ENCODE results near the gene ESYT2.

Gene ESYT2

GRCh38 chr7:158798741-158799140 is 30.6 kb downstream of the ESYT2 start:
- no peak for DNase-seq (ENCODE audit: low spot score)

- DNase-seq (ENCODE audit: low spot score): no peak
Observed at GRCh38 chr7:158796667-158797066, 32.6 kb downstream of the ESYT2 start.

- DNase-seq (ENCODE audit: low spot score): no peak
Observed at GRCh38 chr7:158795272-158795671, 34.0 kb downstream of the ESYT2 start.

GRCh38 chr7:158791107-158791506 is 38.2 kb downstream of the ESYT2 start:
- DNase-seq (ENCODE audit: low spot score): no peak

DNA sequence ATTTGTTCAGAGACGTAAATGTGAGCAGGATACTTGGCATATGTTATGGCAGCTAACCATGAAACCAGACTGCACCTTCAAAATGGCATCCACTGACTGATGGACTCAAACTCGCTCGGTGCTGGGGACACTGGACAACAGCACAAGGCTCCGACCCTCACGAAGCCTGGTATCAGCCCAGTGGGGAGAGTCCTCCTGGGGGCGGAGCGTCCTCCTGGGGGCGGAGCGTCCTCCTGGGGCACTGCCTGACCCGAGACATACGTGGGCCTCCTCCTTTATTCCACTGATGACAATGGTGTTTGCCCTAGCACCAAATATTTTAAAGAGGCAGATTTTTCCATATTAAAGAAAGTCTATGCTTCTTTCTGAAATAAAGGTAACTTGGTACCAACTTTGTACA is 39.5 kb downstream of the ESYT2 start:
- no peak for DNase-seq (ENCODE audit: low spot score)

DNA sequence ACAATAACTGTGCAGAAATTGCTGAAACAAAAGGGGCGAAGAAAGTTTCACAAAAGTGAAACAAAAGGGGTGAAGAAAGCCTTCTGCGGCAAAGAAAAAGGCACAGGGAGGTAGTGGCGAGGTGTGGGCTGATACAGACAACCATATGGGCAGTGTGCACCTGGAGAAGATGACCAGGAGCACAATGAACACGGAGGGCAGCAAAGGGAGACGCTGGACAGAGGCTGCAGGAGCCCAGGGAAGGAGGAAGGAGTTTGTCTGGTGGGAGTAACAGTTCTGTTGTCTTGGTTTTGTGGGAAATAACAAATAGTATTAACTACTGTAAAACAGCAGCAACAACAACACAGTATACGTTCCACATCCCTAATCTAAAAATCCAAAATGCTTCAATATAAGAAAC is 42.4 kb downstream of the ESYT2 start:
- no peak for DNase-seq (ENCODE audit: low spot score)

DNA sequence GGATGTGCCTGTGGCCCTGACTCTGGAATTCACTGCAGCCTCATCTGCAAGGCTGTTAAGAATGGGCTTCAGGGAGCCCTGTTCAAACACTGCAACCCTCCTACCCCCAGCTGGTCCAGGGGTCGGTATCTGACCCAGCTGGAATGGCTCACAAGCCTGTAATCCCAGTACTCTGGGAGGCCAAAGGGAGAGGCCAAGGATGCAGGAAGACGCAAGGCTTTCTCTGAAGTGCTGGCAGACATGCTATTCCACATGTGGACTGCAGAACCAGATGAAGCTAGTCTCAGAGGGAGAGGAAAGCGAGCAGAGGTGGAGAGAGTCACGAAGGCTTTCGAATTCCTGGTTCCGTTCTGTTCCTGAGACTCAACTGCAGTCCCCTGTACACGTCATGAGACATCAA is 45.0 kb downstream of the ESYT2 start:
- DNase-seq (ENCODE audit: low spot score): no peak

DNA sequence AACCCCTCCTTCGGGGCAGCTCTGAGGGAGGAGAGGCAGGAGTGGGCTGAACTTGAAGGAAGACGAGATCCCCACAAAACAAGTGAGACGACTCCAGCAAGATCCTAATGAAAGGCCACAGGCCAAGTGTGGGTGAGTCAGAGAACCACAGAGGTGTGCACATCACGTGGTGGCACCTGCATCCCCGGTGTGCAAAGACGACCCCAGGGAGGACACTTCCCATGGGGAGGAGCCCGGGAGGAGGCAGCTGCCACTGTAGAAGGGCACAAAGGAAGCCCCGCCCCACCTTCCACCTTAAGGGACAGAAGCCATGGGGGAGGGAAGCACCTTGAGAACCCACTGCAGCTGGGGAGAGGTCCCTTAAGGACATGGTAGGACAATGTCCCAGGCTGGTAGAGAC is 45.7 kb downstream of the ESYT2 start:
- DNase-seq (ENCODE audit: low spot score): no peak

GRCh38 chr7:158782761-158783401 is 46.4 kb downstream of the ESYT2 start:
- no peak for DNase-seq (ENCODE audit: low spot score)

DNA sequence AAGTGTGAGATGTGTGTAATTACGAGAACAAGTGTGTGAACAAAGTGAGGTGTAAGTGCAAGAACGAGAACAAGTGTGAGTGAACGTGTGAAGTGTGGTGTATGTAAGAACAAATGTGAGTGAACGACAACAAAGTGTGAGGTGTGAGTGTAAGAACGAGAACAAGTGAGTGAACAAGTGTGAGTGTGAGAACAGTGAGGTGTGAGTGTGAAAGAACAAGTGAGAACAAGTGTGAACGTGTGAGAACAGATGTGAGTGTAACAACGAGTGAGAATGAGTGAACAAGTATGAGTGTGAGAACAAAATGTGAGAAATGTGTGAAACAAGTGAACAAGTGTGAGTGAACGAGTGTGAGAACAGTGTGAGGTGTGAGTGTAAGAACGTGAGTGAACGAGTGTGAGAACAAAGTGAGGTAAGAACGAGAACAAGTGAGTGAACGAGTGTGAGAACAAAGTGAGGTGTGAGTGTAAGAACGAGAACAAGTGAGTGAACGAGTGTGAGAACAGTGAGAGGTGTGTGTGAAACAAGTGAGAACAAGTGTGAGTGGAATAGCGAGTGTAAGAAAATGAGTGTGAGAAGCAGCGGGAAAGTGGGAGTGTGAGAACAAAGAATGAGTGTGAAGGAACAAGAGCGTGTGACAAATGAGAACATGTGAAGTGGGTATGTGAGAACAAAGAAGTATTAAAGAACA is 47.2 kb downstream of the ESYT2 start:
- no peak for DNase-seq (ENCODE audit: low spot score)

GRCh38 chr7:158781217-158781973 is 47.9 kb downstream of the ESYT2 start:
- no peak for DNase-seq (ENCODE audit: low spot score)

DNA sequence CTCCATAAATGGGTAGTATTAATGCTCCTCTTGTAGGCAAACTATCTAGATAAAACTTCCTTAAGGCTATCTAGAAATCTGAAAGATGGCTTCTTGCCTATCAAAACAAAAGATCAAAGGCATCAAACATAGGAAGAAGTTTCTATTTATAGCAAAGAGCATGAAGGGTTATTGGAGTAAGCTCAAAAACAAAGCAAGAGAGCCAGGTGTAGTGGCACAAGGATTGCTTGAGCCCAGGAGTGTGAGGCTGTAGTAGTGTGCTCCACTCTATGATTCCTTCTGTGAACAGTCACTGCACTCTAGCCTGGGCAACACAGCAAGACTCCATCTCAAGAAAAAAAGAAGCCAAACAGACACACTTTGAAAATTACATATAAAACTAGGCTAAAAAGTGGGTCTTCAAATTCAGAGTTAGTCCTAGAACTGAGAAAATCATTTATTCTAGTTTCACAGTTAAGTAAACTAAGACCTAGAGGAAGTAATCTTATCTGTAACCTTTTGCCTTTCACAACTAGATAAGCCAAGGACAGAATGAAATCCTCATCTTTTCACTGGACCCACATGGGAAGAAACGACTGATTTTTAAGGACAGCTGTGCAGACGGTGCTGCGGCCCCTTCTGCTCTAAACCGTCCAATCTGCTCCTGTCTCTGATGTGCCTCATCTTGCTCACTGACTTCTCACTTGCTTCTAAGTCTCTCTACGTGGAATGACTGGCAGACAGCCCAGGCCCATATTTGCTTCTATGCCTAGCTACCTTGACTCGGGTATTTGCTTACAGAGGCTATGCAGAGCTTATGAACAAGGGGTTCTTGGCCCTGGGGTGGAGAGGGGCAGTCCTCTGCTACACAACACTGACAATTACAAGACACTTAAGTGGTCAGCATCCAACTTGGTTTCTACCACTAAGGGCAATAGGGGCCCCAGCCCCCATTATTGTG is 50.0 kb downstream of the ESYT2 start:
- no peak for DNase-seq (ENCODE audit: low spot score)

GRCh38 chr7:158778471-158778870 is 50.8 kb downstream of the ESYT2 start:
- DNase-seq (ENCODE audit: low spot score): no peak

- no peak for DNase-seq (ENCODE audit: low spot score)
Observed at GRCh38 chr7:158777793-158778192, 51.5 kb downstream of the ESYT2 start.

DNA sequence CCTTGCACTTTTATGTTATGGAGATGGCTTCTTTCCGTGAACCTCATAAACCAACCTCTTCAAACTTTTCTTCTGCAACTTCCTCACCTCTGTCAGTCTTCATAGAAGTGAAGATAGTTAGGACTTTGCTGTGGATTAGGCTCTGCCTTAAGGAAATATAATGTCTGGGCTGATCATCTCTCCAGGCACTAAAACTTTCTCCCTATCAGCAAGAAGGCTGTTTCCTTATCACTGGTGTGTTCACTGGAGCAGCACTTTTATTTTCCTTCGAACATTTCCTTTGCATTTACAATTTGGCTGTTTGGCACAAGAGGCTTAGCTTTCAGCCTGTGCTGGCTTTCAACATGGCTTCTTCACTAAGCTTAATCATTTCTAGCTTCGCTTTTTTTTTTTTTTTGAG is 52.8 kb downstream of the ESYT2 start:
- DNase-seq (ENCODE audit: low spot score): no peak

DNA sequence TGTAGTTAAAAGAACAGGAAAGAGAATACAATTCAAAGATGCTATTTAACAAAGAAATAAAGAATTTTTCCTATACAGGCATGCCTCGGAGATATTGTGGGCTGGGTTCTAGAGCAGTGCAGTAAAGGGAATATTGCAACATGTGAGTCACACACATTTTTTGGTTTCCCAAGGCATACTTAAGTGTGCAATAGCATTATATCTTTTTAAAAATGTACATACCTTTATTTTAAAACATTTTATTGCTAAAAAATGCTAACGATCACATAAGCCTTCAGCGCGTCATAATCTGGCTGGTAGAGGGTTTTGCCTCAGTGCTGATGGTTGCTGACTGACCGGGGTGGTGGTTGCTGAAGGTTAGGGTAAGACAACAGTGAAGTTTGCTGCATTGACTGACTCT is 54.4 kb downstream of the ESYT2 start:
- DNase-seq (ENCODE audit: low spot score): no peak

DNA sequence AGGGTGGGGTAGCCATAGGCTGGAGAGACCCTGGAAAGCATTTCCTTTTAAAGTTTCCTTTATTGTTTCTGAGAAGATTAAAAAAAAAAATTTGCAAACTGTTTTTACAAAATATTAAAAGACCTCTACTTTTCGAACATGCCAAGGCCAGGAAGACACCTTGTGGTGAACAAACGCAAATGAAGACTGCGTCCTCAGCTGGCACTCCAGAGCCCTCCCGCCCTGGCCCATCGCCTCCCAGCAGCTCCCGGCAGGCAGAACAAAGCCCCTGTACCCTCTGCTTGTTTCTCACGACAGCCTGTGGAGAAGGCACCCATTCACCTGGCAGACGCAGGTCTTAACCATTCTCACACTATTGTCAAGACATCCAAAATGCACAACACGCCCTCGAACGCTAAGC is 56.4 kb downstream of the ESYT2 start:
- DNase-seq (ENCODE audit: low spot score): no peak

- no peak for DNase-seq (ENCODE audit: low spot score)
Observed at GRCh38 chr7:158771213-158771834, 58.0 kb downstream of the ESYT2 start.

DNA sequence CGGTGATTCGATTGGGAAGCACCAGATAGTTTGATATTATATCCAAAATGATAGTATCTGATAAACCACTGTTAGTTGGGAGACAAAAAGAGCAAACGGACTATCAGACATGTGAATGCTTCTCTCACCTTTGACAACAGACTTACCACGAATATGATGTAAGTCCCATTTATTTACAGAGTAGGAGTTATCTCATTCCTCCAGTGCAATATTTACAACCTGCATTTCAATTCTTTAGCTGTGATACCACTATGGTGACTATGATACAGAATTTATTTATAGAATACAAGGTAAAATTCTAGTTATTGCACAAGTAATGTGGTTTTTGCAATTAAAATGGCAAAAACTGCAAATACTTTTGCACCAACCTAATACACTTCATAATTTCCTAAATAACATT is 61.6 kb downstream of the ESYT2 start:
- DNase-seq (ENCODE audit: low spot score): no peak

GRCh38 chr7:158766570-158767281 is 62.6 kb downstream of the ESYT2 start:
- DNase-seq (ENCODE audit: low spot score): no peak

- DNase-seq (ENCODE audit: low spot score): no peak
Observed at GRCh38 chr7:158765020-158765419, 64.3 kb downstream of the ESYT2 start.

Data from hematopoietic multipotent progenitor cell treated with erythropoietin and hydrocortisone succinate and interleukin-3 and kit ligand, for 15 days (in vitro differentiated cells).